NCI-H460 (cell line): ENCODE data around the gene LOC128125822. TPM values are rescaled to one million over a fixed set of nuclear protein-coding genes. Genes with fewer than 3 reads are reported as not detected.
"Not testable (repeated sequence)": the region's sequence is repeated elsewhere in the genome, so short reads cannot be mapped to it uniquely, and the experiment has no call there.

Experiments
- DNase-seq: peaks from one replicate; pipeline ENCODE4 v3.0.0-alpha.2; 2016; ENCODE audit warnings: low read depth; ENCODE audit errors: extremely low read depth
- small RNA-seq, 2 experiments: library from RNA; depleted of rRNA; stranded (forward); fragments of <200 nt; gene quantifications; one replicate each; pipeline ENCODE3, GENCODE V24; 2014
- total RNA-seq: library from RNA; depleted of rRNA; stranded (reverse); fragments of >200 nt; shearing (Covaris generic); gene quantifications from 2 replicates; pipeline ENCODE4 v1.2.3, GENCODE V29; 2014; rRNA removed

LOC128125822 gene

DNA sequence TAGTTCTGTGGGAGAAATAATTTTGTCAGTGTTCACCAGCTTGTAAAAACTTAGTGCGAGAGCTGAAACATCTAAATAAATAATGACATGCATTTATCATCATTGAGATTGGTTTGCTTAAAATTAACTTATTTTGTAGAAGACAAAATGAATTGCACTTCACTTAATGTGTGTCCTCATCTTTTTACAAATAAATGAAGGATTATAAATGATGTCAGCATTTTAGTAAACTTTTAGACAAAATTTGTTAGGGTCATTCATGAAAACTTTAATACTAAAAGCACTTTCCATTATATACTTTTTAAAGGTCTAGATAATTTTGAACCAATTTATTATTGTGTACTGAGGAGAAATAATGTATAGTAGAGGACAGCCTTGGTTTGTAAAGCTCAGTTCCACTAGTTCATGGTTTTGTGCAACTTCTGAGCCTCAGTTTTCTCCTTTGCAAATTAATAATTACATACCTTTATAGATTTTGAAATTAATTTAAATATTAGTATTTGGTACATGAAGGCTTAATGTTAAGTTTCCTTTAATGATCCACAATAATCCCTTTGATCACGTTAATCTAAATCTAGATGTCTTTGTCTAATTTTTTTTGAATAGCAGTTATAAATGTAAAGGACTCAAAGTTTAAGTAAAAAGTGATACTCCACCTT lies 9.2 kb downstream of the LOC128125822 start:
- DNase-seq, result no peak

DNA sequence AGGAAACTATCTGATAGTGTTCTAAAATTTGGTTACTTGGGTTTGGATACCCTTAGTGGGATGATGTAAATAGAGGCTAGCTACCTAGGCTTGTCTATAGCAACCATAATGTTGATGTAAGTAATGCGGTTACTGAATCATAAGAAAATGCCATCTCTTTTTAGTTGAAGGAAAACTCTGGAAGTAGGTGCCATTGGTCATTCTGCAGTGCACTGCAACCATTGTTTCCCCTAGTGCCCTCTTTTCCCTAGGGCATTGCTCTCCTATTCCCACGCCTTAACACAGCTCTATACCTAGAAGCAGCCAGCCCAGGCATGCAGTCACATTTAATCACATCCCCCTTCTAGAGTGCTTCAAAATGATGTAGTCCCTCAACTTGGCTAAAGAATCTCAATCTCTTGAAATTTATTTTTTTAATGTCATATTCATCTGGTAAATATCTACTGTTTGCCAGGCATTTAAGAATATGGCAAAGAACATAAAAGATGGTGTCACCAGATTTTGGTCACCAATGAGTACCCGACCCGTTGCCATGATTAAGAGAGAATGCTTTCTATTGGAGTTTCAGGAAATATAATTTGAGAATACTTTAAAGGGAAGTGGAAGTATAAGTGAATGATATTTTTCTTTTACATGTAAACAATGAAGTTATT lies 10.4 kb downstream of the LOC128125822 start:
- DNase-seq, result no peak

DNA sequence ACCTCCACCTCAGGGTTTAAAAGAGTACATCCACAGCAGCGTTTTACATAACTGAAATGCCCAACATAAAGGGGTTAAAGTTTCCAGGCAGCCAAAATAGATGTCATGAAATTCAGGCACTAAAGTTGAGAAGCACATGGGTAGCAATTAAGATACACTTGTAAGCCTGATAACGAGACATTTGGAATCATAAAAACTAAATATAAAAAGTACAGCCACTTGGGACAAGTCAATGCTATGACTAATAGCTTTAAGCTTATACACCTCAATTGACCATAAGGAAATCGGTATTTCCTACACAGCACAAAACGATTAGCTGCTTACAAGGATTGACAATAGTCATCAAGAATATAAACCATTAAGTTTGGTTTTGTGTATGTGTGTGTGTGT lies 11.8 kb downstream of the LOC128125822 start:
- DNase-seq, result no peak

DNA sequence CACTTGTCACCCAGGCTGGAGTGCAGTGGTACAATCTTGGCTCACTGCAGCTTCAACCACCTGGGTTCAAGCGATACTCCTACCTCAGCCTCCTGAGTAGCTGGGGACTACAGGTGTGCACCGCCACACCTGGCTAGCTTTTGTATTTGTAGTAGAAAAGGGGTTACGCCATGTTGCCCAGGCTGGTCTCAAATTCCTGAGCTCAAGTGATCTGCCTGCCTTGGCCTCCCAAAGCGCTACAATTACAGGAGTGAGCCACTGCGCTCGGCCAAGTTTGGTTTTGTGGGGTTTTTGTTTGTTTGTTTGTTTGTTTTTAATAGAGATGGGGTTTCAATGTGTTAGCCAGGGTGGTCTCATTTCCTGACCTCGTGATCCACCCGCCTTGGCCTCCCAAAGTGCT lies 12.3 kb downstream of the LOC128125822 start:
- no peak for DNase-seq

DNA sequence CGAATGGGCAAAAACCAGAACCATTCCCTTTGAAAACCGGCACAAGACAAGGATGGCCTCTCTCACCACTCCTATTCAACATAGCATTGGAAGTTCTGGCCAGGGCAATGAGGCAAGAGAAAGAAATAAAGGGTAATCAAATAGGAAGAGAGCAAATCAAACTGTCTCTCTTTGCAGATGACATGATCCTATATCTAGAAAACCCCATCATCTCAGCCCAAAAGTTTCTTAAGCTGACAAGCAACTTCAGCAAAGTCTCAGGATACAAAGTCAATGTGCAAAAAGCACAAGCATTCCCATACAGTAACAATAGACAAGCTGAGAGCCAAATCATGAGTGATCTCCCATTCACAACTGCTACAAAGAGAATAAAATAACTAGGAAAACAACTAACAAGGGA lies 13.4 kb downstream of the LOC128125822 start:
- not testable (repeated sequence) for DNase-seq

DNA sequence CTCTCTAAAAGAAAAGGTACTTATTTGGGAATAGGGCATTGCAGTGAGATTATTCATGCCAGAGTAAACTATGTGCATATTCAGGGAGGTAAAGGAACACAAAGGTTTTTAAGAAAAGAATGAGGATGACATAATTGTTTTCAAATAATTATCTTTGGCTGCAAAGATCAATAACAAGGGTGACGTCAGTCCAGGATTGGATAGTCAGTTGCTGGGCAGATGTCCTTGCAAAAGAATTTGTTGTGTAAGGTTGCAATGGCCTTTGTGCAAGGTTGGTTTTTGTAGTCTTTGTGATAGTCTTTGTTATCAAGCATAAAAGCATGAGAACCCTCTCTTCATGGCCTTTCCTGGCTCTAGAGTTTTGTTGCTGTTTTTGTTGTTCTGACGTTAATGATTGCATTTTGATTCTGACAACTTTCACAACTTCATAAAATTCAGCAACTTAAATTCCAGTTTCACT lies 17.7 kb downstream of the LOC128125822 start:
- DNase-seq, result no peak

DNA sequence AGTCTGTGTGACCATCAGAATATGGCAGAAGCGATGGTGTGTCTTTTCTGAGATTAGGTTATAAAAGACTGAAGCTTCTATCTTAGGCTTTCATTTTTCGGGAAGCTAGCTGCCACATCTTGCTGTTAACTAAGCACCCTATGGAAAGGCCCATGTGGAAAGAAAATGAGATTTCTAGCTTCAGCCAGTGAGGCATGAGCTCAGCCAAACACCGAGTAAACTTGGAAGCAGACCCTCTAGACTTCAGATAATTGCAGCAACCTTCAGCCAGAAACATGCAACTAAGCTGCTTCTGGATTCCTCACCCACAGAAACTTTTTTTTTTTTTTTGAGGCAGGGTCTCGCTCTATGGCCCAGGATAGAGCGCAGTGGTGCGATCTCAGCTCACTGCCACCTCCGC lies 20.6 kb downstream of the LOC128125822 start:
- no peak for DNase-seq

DNA sequence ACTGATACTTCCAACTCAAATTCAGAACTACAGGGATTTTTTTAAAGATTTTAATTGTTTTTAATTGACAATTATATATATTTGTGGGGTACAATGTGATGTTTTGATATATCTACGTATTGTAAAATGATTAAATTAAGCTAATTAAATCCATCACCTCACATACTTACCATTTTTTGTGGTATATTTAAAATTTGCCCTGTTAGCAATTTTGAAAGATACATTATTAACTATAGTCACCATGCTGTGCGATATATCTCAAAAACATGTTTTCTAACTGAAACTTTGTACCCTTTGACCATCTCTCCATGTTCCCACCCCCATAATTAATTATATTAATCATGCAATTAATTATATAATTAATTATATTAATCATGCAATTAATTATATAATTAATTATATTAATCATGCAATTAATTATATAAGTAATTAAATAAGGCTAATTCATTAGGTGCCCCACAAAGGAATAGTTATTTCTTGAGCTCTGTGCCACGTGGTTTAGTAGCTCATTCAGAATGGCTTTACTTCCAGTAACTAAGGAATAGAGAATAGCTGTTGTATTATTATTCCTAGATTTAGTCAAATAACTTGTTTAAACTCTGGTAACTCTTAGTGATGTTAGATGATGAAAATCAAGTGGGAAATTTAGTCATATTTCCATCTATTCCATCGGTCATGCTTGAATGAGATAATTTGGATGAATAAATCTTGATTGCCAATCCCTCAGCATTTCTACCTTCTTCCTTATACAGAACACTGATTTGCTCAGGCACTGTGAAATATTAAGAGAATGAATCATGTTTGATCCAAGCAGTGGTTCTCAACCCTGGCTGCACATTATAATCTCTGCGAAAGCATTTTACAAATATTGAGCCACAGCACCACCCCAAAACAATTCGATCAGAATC lies 25.1 kb downstream of the LOC128125822 start:
- DNase-seq, result no peak

DNA sequence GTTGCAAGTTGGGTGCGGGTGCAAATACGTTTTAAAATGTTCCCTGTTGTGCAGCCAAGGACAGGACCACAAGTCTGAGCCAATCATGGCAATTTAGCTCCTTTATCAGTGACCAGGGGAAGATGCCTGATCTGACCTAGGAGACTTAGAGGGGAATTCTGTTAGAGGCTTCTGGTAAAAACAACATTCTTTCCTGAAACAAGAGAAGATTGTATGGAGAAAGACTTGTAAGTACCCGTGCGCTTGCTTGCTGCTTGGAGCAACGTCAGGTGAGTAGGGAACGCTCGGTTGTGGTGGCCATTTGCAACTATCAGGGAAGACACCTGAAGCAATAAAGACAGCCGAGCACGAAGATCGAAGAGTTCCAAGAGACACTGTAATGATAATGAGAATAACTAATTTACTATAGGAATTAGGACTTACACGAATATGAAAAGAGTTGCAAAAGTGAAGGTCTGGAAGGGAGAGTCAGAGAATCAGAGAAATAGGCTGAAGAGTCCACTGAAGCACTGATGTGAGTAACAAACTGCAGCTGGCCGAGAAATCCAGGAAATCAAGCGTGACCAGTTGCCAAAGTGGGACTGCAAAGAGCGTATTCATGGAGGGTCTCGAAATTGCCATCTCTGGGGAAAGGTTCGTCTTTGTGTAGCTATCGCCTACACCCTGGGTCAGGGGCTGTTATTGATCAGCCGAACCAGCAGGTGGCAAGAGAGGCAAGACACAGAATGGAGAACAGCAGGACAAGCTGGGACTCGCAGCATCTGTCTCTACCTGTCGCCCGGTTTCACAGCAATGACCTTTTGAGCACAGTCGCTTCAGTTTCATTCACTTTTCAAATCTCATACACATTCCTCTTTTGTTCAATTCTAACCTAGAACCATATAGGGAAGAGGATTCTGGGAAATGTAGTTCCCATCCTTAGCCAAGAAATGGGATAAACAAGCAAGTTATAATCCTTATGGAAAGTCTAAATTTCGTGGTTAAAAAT lies 26.1 kb downstream of the LOC128125822 start:
- DNase-seq, result peak; percentile 54

DNA sequence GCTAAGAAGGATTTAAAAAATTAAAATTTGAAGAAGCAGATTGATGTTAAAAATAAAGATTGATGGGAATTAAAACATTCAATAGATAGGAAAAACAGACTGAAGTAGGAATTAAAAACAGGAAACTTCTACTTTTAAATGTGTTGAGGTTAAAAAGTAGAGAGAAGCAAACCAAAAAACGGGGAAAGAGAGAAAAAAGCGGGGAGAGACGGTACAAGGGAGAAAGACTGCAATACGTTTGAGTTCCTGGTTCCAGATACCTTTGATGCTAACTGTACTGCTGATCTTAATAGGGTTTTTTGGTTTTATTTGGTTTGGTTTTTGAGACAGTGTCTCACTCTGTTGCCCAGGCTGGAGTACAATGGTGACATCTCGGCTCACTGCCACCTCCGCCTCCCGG lies 27.0 kb downstream of the LOC128125822 start:
- DNase-seq, result no peak

DNA sequence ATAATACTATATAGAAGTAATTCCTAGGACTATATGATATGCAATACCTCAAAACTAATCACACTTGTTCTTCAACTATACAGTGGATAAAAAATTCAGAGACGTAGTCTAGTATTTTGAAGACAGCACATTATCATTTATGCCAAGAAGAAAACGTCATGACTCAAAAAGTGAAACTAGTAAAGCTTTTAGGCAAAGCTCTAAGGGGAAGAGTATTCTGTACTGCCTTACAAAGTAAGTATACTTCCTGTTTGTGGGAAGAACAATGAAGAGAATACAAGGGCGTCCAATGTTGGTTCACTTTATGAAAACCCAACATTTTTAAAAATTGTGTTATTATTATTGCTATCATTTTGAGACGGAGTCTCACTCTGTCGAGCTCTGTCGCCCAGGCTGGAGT lies 27.9 kb downstream of the LOC128125822 start:
- no peak for DNase-seq

DNA sequence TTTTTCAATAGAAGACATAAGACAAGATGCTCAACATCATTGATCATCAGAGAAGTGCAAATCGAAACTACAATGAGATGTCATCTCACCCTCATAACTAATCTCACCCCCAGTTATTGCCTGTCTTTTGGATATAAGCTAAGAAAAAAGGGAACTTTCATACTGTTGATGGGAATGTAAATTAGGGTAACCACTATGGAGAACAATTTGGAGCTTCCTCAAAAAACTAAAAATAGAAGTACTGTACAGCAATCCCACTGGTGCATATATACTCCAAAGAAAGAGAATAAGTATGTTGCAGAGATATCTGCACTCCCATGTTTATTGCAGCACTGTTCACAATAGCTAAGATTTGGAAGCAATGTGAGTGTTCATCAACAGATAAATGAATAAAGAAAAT lies 37.0 kb downstream of the LOC128125822 start:
- no peak for DNase-seq

DNA sequence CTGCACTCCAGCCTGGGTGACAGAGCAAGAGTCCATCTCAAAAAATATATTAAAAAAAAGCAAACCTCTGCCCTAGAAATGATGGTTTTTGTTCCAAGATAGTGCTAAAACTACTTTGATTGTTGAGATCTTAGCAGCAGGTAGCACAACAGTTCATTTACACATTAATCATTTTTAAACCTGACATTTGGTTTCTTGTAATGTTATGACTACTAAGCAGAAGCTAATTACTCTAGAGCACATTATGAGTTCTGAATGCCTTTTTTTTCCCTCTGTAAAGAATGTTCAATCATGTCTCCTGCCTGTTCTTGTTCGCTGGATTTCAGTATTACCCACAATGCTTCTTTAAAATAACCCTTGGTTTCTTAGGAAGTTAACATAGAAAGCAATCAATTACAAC lies 38.7 kb downstream of the LOC128125822 start:
- DNase-seq, result no peak

DNA sequence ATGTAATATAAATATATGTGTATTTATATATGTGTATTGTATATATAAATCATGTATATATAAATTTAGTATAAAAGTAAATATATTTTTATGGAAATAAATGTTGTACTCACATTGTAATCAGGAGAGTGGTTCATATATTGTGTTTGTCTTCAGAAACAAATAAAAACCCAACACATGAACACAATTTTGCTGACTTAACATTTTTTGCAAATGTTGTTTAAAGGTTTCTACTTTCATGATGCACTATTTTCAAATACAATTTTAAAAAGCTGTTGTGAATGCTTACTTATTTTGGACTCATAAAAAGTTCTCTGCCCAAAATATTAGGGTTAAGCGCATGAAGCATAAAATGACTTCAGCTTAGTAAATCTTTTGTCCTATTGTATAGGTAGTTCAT lies 39.3 kb downstream of the LOC128125822 start:
- no peak for DNase-seq

DNA sequence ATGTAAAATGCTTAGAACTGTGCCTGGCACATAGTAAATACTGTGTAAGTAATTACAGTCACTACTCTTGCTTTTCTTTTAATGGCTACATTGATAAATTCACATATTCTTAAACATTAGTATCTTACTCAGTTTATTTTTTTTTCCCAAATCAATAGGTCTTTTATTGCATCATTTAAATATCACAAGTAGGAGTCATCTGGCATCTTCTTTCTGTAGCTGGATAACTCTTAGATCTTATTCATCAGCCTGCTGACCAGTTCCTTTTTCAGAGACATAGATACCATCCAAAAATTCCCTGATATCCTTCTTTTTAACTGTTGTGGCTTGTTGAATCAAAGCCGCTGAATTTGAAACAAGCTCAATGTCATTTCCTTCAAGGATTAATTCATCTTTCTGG lies 43.3 kb downstream of the LOC128125822 start:
- DNase-seq, result no peak

Small RNAs within 50 kb of the gene (small RNA-seq; reads per million reads assigned to genes)
- gene AL513043.1, result 0 reads per million in 2 experiments

Other genes starting within 250 kb of the LOC128125822 start
- gene PTP4A1, start within 50 bp of the LOC128125822 start, total RNA-seq, result 221 and 237 TPM in 2 replicates
- 28.8 and 32.2 TPM in 2 replicates for gene PHF3, start 63.3 kb downstream of the LOC128125822 start, total RNA-seq